Activated naive CD4-positive, alpha-beta T cell treated with anti-CD3 and anti-CD28 coated beads, Interleukin-2, amount 50 U/mL, for 72 hours (primary cell): ENCODE data around the gene NAV2. TPM values are rescaled to one million over a fixed set of nuclear protein-coding genes. Genes with fewer than 3 reads are reported as not detected.
A peak's percentile ranks its signal among the peaks of the same experiment; 100 is the strongest.

Experiments used
- ATAC-seq, 2 donors: fragments of 150-1000 bp; cut with Tn5 transposase; 2 replicates each; pipeline ENCODE4 v1.10.0; 2021; ENCODE audit warnings: mild to moderate bottlenecking in 2 of 2, moderate library complexity in 2 of 2
- DNase-seq, 2 donors: peaks; one replicate each; pipeline ENCODE4 v3.0.0; 2021 to 2022; ENCODE audit warnings: low spot score in 2 of 2
- H3K27ac Mint-ChIP-seq, 2 donors: one replicate each; pipeline ENCODE4 v1.8.0; 2022; ENCODE audit warnings: mild to moderate bottlenecking in 2 of 2, mixed read lengths in 2 of 2
- H3K36me3 Mint-ChIP-seq, 2 donors: one replicate each; pipeline ENCODE4 v1.8.0; 2022; ENCODE audit warnings: mixed read lengths in 2 of 2
- H3K9me3 Mint-ChIP-seq, 2 donors: one replicate each; pipeline ENCODE4 v1.8.0; 2022; ENCODE audit warnings: mixed read lengths in 2 of 2
- total RNA-seq, 2 donors: library from RNA; stranded (reverse); gene quantifications; one replicate each; pipeline ENCODE4 v1.2.3, GENCODE V29; 2022

The NAV2 gene
- total RNA-seq, 2 donors from 2014 or later, result 0.27 to 0.88 TPM

DNA sequence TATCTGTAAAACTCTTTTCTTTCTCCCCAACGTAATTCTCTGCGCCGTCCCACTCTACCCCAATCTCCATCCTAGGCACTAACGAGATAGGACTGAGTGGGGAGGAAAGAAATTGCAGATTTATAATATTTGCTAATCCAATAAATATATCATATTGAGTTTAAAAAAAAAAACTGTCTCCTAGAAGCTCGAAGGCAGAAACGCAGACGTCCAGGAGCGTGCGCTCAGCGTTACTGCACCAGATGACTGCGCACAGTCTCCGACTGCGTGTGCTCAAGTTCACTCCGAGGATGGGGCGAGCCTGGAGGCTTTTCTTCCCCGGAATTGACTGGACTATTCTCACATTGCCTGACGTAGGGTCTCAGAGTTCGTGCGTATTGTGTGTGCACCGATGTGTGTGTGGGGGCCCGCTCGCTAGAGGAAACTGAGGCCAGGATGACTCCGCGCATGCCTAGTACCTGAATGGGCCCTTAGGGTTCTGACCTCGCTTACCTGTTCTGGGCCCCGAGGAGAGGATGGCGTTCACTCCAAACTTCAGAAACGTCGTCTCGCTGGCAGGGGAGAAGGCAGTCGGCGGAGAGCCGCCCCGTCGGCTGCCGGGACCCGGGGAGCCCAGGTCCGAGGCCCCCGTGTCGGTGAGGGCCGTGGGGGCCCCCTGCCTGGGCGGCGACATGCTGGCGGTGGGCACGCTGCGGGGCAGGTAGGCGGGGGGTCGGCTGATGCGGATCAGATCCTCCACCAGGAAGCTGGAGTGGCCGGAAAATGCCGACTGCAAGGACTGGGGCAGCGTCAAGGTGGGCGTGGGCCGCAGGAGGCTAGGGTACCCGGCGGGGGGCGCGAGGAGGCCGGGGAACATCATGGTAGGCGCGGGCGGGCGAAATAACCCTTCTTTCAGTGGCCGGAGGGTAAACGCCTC, 447.1 kb downstream of the NAV2 start:
- peak overlapping the region in 1 of 2 donors; percentile 68 for H3K27ac Mint-ChIP-seq
- ATAC-seq (no peak), DNase-seq (peak in 1 of 2 donors; percentile 6)
- H3K9me3 Mint-ChIP-seq, result peaks cover 0 to 9% of the 10 kb centered on the region in 2 donors
- peaks cover 12 to 46% of the 10 kb centered on the region in 2 donors for H3K36me3 Mint-ChIP-seq

GRCh38 chr11:20160425-20161229, 448.0 kb downstream of the NAV2 start, which contains the start of gene DBX1:
Gene DBX1, minus strand, starts transcription at chr11:20160475. Its CDS starts 151 bp downstream, at chr11:20160324.
- DNase-seq, result peak in 1 of 2 donors; percentile 7
- no peak for ATAC-seq
- Mint-ChIP-seq H3K27ac (peak within 1 kb of the TSS in 1 of 2 donors; percentile 81), H3K36me3 (peaks cover 12 to 44% of the 10 kb centered on the region in 2 donors), H3K9me3 (peaks cover 0 to 9% of the 10 kb centered on the region in 2 donors)

DNA sequence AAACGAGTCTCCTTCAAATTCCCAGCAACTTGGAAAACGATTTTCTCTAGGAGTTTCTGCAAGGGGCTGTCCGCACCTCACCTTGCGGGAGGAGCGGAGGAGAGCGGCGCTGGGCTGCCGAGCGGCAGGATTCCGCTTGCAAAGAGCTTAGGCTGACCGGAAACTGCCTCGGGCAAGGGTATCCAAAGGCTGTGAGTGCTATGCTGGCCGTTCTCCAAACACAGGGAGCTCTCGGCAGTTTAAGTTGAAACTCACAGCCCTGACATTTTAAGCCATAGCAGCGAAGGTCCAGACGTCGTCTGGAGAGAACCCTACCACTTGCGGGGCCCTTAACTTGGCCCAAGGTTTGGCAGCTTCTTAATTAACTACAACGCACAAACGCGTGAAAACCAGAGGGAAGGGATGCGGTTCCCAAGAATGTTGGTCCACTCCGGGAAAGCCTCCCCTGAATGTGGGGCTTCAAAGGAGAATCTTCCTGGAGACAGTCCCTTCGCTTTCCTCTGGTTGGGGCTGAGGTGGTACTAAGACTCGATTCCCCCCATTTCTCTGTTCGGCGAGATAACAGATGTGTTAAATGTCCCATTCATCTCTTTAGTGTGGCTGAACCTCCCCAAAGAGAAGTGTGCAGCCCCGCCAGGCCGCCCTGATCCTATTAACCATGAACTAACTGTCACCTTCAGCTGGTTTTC, 448.7 kb downstream of the NAV2 start:
- ATAC-seq, result no peak
- H3K9me3 Mint-ChIP-seq, result peaks cover 0 to 9% of the 10 kb centered on the region in 2 donors
- peaks cover 7 to 39% of the 10 kb centered on the region in 2 donors for H3K36me3 Mint-ChIP-seq
- DNase-seq, result peak in 1 of 2 donors; percentile 5
- H3K27ac Mint-ChIP-seq, result peak overlapping the region in 1 of 2 donors; percentile 36

GRCh38 chr11:20161923-20162744, 449.5 kb downstream of the NAV2 start:
- no peak for ATAC-seq
- H3K27ac Mint-ChIP-seq, result peak overlapping the region in 1 of 2 donors; percentile 36
- no peak for DNase-seq
- H3K9me3 Mint-ChIP-seq, result peaks cover 0 to 9% of the 10 kb centered on the region in 2 donors
- H3K36me3 Mint-ChIP-seq, result peaks cover 7 to 39% of the 10 kb centered on the region in 2 donors

DNA sequence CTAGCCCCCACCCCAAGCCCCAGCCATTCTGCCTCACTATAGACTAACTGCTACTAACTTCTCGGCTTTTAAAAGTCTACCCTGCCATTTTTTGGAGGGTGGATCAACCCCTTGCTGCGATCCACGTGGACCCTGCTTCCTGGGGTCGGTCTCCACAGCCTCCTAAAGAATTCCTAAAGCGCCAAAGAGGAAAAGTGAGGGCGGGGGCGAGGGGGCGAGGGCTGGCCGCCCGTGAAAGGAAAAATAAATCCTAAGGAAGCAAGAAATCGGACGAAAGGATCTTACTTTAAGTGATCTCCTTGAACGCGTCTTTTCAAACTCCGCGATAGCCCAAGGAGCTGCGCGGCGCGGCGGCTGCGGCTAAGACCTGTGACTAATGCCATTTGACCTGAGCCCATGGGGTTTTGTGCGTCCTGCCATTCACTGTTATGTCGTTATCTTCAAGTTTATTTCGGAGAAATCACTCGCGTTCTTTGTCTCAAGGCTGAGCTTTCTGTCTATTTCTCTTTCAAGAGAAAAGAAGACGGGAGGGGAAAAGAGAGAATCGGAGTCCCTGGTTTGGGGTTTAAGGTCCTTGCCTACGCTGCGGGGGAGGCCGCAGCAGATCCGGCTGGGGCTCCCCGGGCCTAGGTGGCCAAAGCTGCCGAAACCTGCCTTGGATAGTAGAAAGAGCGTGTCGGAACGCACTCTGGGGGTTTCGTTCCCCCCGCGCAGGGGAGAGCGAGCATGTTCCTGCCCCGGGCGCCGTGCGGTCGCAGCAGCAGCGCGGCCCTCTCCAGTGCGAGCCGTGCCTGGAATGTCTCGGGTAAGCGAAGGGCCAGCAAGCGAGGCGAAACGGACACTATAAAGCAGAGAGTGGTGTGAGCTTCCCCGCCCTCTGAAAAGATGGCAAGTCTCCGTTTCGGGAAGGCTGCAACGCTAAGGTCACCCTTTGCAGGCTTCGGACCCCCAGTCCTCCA, 450.5 kb downstream of the NAV2 start:
- peaks cover 0 to 14% of the 10 kb centered on the region in 2 donors for H3K9me3 Mint-ChIP-seq
- ATAC-seq (peak; percentile 34 to 67), DNase-seq (peak in 1 of 2 donors; percentile 29)
- peaks cover 7 to 42% of the 10 kb centered on the region in 2 donors for H3K36me3 Mint-ChIP-seq
- no peak overlapping the region for H3K27ac Mint-ChIP-seq

- no peak overlapping the region for H3K27ac Mint-ChIP-seq
- DNase-seq (no peak), ATAC-seq (no peak)
- peaks cover 0 to 11% of the 10 kb centered on the region in 2 donors for H3K9me3 Mint-ChIP-seq
- H3K36me3 Mint-ChIP-seq, result peaks cover under 1 to 35% of the 10 kb centered on the region in 2 donors
Measured at GRCh38 chr11:20163783-20164481, 451.3 kb downstream of the NAV2 start.
